ENCODE measurements around the gene NAA20.

- TF ChIP-seq CTCF (IDR thresholded peaks at IDR 0.05; ENCODE audit: low read depth, low read length, missing input control), result no peak
- TF ChIP-seq TAF1 (conservative IDR thresholded peaks at IDR 0.05), result no peak
- TF ChIP-seq REST (IDR thresholded peaks at IDR 0.05), result no peak
- TF ChIP-seq JUND (IDR thresholded peaks at IDR 0.05), result no peak
- no peak for TF ChIP-seq YY1 (IDR thresholded peaks at IDR 0.05)
- no peak for TF ChIP-seq ATF3 (IDR thresholded peaks at IDR 0.05)
- TF ChIP-seq RAD21 (IDR thresholded peaks at IDR 0.05), result no peak
- no peak for TF ChIP-seq ZBTB33 (IDR thresholded peaks at IDR 0.05)
- TF ChIP-seq GABPA (IDR thresholded peaks at IDR 0.05 in 1 of 2, conservative IDR thresholded peaks at IDR 0.05 in 1 of 2), result no peak
- TF ChIP-seq SP1 (IDR thresholded peaks at IDR 0.05), result no peak
- TF ChIP-seq HNF4A (conservative IDR thresholded peaks at IDR 0.05), result no peak
- no peak for TF ChIP-seq MAX (IDR thresholded peaks at IDR 0.05)
Observed at GRCh38 chr20:20031790-20032189, 14.6 kb downstream of the NAA20 start.

Measured in liver (tissue), 3 donors.